Gastroesophageal sphincter (tissue), 4 donors: ENCODE measurements around the gene EFNB3. TPM values are rescaled to one million over a fixed set of nuclear protein-coding genes. Genes with fewer than 3 reads are reported as not detected.

Experiments
- ATAC-seq: fragments of 150-250 bp; one replicate; pipeline ENCODE4 v1.9.1; 2016; ENCODE audit warnings: mild to moderate bottlenecking, moderate library complexity
- H3K27ac ChIP-seq, 4 donors: fragments of 200-600 bp; sonication (generic) in 3 of 4; 1 replicate in 3 of 4; 2 replicates in 1 of 4; pipeline ENCODE4 v1.5.1; 2016 to 2019
- H3K27me3 ChIP-seq: fragments of 200-600 bp; sonication (generic); one replicate; pipeline ENCODE4 v1.5.1; 2019
- H3K36me3 ChIP-seq, 2 donors: fragments of 200-600 bp; sonication (generic); one replicate each; pipeline ENCODE4 v1.5.1; 2019; ENCODE audit warnings: control low read depth in 1 of 2
- H3K4me1 ChIP-seq, 3 donors: fragments of 200-600 bp; sonication (generic); 1 replicate in 2 of 3; 2 replicates in 1 of 3; pipeline ENCODE4 v1.5.1; 2016 to 2019; ENCODE audit warnings: control low read depth in 2 of 3
- H3K4me3 ChIP-seq, 2 donors: fragments of 200-600 bp; sonication (generic); one replicate each; pipeline ENCODE4 v1.5.1; 2019; ENCODE audit warnings: mild to moderate bottlenecking in 1 of 2, moderate library complexity in 1 of 2
- H3K9me3 ChIP-seq, 3 donors: fragments of 200-600 bp; sonication (generic); one replicate each; pipeline ENCODE4 v1.5.1; 2017 to 2019; ENCODE audit warnings: control low read depth in 2 of 3
- CTCF ChIP-seq, 4 experiments: fragments of 200-600 bp in 2 of 4; fragments of 450-650 bp in 2 of 4; sonication (generic) in 1 of 4; IDR thresholded peaks; one replicate each; pipeline ENCODE4 v1.5.1; 2017 to 2019; ENCODE audit warnings: antibody characterized with exemption in 4 of 4, mild to moderate bottlenecking in 2 of 4, moderate library complexity in 2 of 4
- EP300 ChIP-seq: sonication (generic); formaldehyde crosslinking; IDR thresholded peaks from one replicate; pipeline ENCODE4 v1.6.1; 2017; ENCODE audit warnings: antibody characterized with exemption, mild to moderate bottlenecking
- POLR2A ChIP-seq, 2 donors: fragments of 450-650 bp; IDR thresholded peaks; one replicate each; pipeline ENCODE4 v1.6.1; 2017; ENCODE audit warnings: antibody characterized with exemption in 2 of 2, mild to moderate bottlenecking in 2 of 2, moderate library complexity in 1 of 2
- POLR2AphosphoS5 ChIP-seq: sonication (generic); formaldehyde crosslinking; IDR thresholded peaks from one replicate; pipeline ENCODE4 v1.6.1; 2017; ENCODE audit warnings: antibody characterized with exemption
- WGBS, 2 donors: methylation state at CpG; one replicate each; pipeline ENCODE4 v1.1.5; 2018; ENCODE audit warnings: low coverage in 1 of 2; 5-methylcytosine and 5-hydroxymethylcytosine counted together
- total RNA-seq, 4 donors: library from RNA; depleted of rRNA; stranded (reverse); fragments of >200 nt; gene quantifications; one replicate each; pipeline ENCODE4 v1.1.0, GENCODE V29; 2016

Gene EFNB3
- under 1 TPM in 2 of 4 donors, not detected in 2; 0.27 to 0.52 TPM for total RNA-seq

- 0 to 11% methylated on average over 2 to 3 of the region's 45 CpGs for WGBS, 2 donors
- no peak for ATAC-seq
- peaks cover 0 to 25% (median 11%) of the 10 kb centered on the region in 3 donors for H3K4me1 ChIP-seq
- no peak for TF ChIP-seq POLR2A (IDR thresholded peaks at IDR 0.05)
- no peak for TF ChIP-seq CTCF (IDR thresholded peaks at IDR 0.05)
- TF ChIP-seq EP300, result no peak
- no peak for TF ChIP-seq POLR2AphosphoS5
- H3K4me3 ChIP-seq, result peak within 1 kb of the TSS in 1 of 2 donors; percentile 48
- H3K9me3 ChIP-seq, result no peaks in the 10 kb centered on the region
- H3K36me3 ChIP-seq, result peaks cover 0 to 35% of the 10 kb centered on the region in 2 donors
- H3K27ac ChIP-seq, result no peak within 1 kb of the TSS
- peaks cover 90% of the 10 kb centered on the region for H3K27me3 ChIP-seq
Observed at GRCh38 chr17:7704601-7705268, at the start of gene EFNB3. Gene EFNB3, plus strand, starts transcription at chr17:7705202. Its CDS starts 397 bp downstream, at chr17:7705599.

GRCh38 chr17:7655541-7655840 lies 49.5 kb upstream of the EFNB3 start:
- 91% methylated on average over 7 of the region's 17 CpGs; no CpG with 5 or more reads in 1 of the 2 donors for WGBS, 2 donors
- Histone ChIP-seq H3K27me3 (peaks cover 20% of the 10 kb centered on the region), H3K4me1 (peaks cover 0 to 35% (median 13%) of the 10 kb centered on the region in 3 donors), H3K4me3 (no peak overlapping the region), H3K9me3 (no peaks in the 10 kb centered on the region), H3K36me3 (no peaks in the 10 kb centered on the region), H3K27ac (no peak overlapping the region)
- no peak for TF ChIP-seq POLR2AphosphoS5
- no peak for TF ChIP-seq CTCF (IDR thresholded peaks at IDR 0.05)
- TF ChIP-seq POLR2A (IDR thresholded peaks at IDR 0.05), result no peak
- no peak for TF ChIP-seq EP300
- ATAC-seq, result no peak

GRCh38 chr17:7656958-7657609 lies 47.9 kb upstream of the EFNB3 start:
- 24 to 33% methylated on average over 5 to 7 of the region's 10 CpGs for WGBS, 2 donors
- Histone ChIP-seq H3K27me3 (peaks cover 4% of the 10 kb centered on the region), H3K27ac (peak overlapping the region in 3 of 4 donors; percentile 14 to 48 (median 45)), H3K4me3 (no peak overlapping the region), H3K36me3 (no peaks in the 10 kb centered on the region), H3K4me1 (peaks cover 0 to 19% (median 0%) of the 10 kb centered on the region in 3 donors), H3K9me3 (no peaks in the 10 kb centered on the region)
- peak; percentile 76 for ATAC-seq
- TF ChIP-seq POLR2A (IDR thresholded peaks at IDR 0.05) (no peak), POLR2AphosphoS5 (peak; percentile 56), EP300 (no peak), CTCF (IDR thresholded peaks at IDR 0.05) (no peak)

GRCh38 chr17:7667656-7668406 lies 37.2 kb upstream of the EFNB3 start:
- Histone ChIP-seq H3K9me3 (no peaks in the 10 kb centered on the region), H3K27me3 (no peaks in the 10 kb centered on the region), H3K4me1 (no peaks in the 10 kb centered on the region), H3K27ac (no peak overlapping the region), H3K36me3 (peaks cover 0 to 73% of the 10 kb centered on the region in 2 donors), H3K4me3 (no peak overlapping the region)
- TF ChIP-seq CTCF (IDR thresholded peaks at IDR 0.05), result no peak
- no peak for TF ChIP-seq EP300
- no peak for TF ChIP-seq POLR2AphosphoS5
- no peak for TF ChIP-seq POLR2A (IDR thresholded peaks at IDR 0.05)
- ATAC-seq, result no peak
- 47 to 60% methylated on average over 1 to 3 of the region's 10 CpGs for WGBS, 2 donors
